NCI-H524 (cell line): ENCODE measurements around the gene GCFC2.
A peak's percentile ranks its signal among the peaks of the same experiment; 100 is the strongest.

Source experiments
- DNase-seq, 2 experiments: peaks; one replicate each; lab custom pipeline; 2025; lab: John Stamatoyannopoulos, UW

The GCFC2 gene

GRCh38 chr2:75627902-75628504, 82.7 kb downstream of the GCFC2 start:
- DNase-seq, result peak; percentile 6 to 64

GRCh38 chr2:75622929-75623328, 87.8 kb downstream of the GCFC2 start:
- DNase-seq, result no peak

GRCh38 chr2:75622500-75622899, 88.2 kb downstream of the GCFC2 start:
- no peak for DNase-seq

GRCh38 chr2:75621228-75621627, 89.5 kb downstream of the GCFC2 start:
- DNase-seq, result no peak

- no peak for DNase-seq
Measured at GRCh38 chr2:75619956-75620740, 90.6 kb downstream of the GCFC2 start.

GRCh38 chr2:75616933-75617332, 93.8 kb downstream of the GCFC2 start:
- DNase-seq, result no peak

- DNase-seq, result no peak
Measured at GRCh38 chr2:75616406-75616805, 94.3 kb downstream of the GCFC2 start.

- no peak for DNase-seq
Measured at GRCh38 chr2:75614162-75614651, 96.5 kb downstream of the GCFC2 start.

- no peak for DNase-seq
Measured at GRCh38 chr2:75612862-75613243, 97.9 kb downstream of the GCFC2 start.
